Endodermal cell (in vitro differentiated cells): Measurements from ENCODE around the gene RAPGEF1. TPM values are rescaled to one million over a fixed set of nuclear protein-coding genes. Genes with fewer than 3 reads are reported as not detected.

ENCODE experiments used
- DNase-seq: peaks from one replicate; pipeline ENCODE4 v3.0.0-alpha.2; 2017
- H3K27ac ChIP-seq: 2 replicates; pipeline ENCODE4 v1.5.1; 2013; ENCODE audit warnings: mild to moderate bottlenecking, low read depth, low read length, moderate library complexity
- H3K27me3 ChIP-seq: 2 replicates; pipeline ENCODE4 v1.6.1; 2013; ENCODE audit warnings: mild to moderate bottlenecking, low read length, moderate library complexity; ENCODE audit not compliant: insufficient read depth, control insufficient read depth, poor library complexity, severe bottlenecking
- H3K36me3 ChIP-seq: 2 replicates; pipeline ENCODE4 v1.7.0; 2013; ENCODE audit warnings: mild to moderate bottlenecking, low read length, moderate library complexity; ENCODE audit not compliant: control insufficient read depth, insufficient read depth
- H3K4me1 ChIP-seq: one replicate; pipeline ENCODE4 v1.7.0; 2013; ENCODE audit warnings: low read length; ENCODE audit not compliant: control insufficient read depth, insufficient read depth
- H3K4me3 ChIP-seq: 2 replicates; pipeline ENCODE4 v1.5.1; 2013; ENCODE audit warnings: mild to moderate bottlenecking, low read length, moderate library complexity
- H3K9ac ChIP-seq: 2 replicates; pipeline ENCODE4 v1.6.1; 2013; ENCODE audit warnings: mild to moderate bottlenecking, low read length, moderate library complexity; ENCODE audit not compliant: poor library complexity, severe bottlenecking; ENCODE audit errors: extremely low read depth
- H3K9me3 ChIP-seq: 2 replicates; pipeline ENCODE4 v1.6.1; 2013; ENCODE audit warnings: mild to moderate bottlenecking, low read length, moderate library complexity; ENCODE audit not compliant: control insufficient read depth
- H3K27ac Mint-ChIP-seq: 2 replicates; pipeline ENCODE4 v1.8.0; 2020; ENCODE audit warnings: mixed read lengths
- H3K27me3 Mint-ChIP-seq: 2 replicates; pipeline ENCODE4 v1.8.0; 2021; ENCODE audit warnings: mild to moderate bottlenecking, mixed read lengths; ENCODE audit not compliant: insufficient read depth
- H3K36me3 Mint-ChIP-seq: 2 replicates; pipeline ENCODE4 v1.8.0; 2020; ENCODE audit warnings: low read depth, mixed read lengths
- H3K4me1 Mint-ChIP-seq: 2 replicates; pipeline ENCODE4 v1.8.0; 2020; ENCODE audit warnings: mixed read lengths
- H3K4me3 Mint-ChIP-seq: 2 replicates; pipeline ENCODE4 v1.8.0; 2020; ENCODE audit warnings: mild to moderate bottlenecking, moderate library complexity, mixed read lengths
- H3K9me3 Mint-ChIP-seq: 2 replicates; pipeline ENCODE4 v1.8.0; 2020; ENCODE audit warnings: mild to moderate bottlenecking, mixed read lengths
- CTCF ChIP-seq: fragments of 200-600 bp; sonication (generic); conservative IDR thresholded peaks from 2 replicates; pipeline ENCODE4 v1.5.0; 2021; ENCODE audit warnings: antibody characterized with exemption, mild to moderate bottlenecking
- WGBS, 2 experiments: methylation state at CpG; one replicate each; pipeline versions ENCODE4 v1.1.5 to v1.1.7; 2013; ENCODE audit warnings: missing lambda C conversion rate in 2 of 2, mixed read lengths in 1 of 2; ENCODE audit not compliant: insufficient coverage in 1 of 2, insufficient read length in 1 of 2; 5-methylcytosine and 5-hydroxymethylcytosine counted together
- total RNA-seq, 2 donors: library from RNA; stranded (reverse); fragmentation: NEBNext Ultra II Directional in 1 of 2; extraction: Animal tissue kit (Norgen Biotek cat#: 25700) in 1 of 2; gene quantifications; 2 replicates in 1 of 2; 3 replicates in 1 of 2; pipeline ENCODE4 v1.2.1, GENCODE V29; 2021

The RAPGEF1 gene
- total RNA-seq, 2 donors from 2014 or later: 63.4 to 85.5 TPM

- no peaks in the 10 kb centered on the region for H3K36me3 ChIP-seq
- H3K27me3 ChIP-seq: peaks cover 41% of the 10 kb centered on the region
- Mint-ChIP-seq H3K27me3 (peaks cover 36% of the 10 kb centered on the region), H3K27ac (no peak overlapping the region), H3K9me3 (peaks cover 4% of the 10 kb centered on the region), H3K4me1 (no peaks in the 10 kb centered on the region), H3K4me3 (no peak overlapping the region), H3K36me3 (no peaks in the 10 kb centered on the region)
- H3K27ac ChIP-seq: no peak overlapping the region
- DNase-seq: no peak
- 86% methylated on average over 4 to 13 of the region's 13 CpGs for WGBS, 2 experiments
- H3K9ac ChIP-seq: no peak overlapping the region
- no peaks in the 10 kb centered on the region for H3K9me3 ChIP-seq
- no peak for TF ChIP-seq CTCF
- H3K4me3 ChIP-seq: no peak overlapping the region
- H3K4me1 ChIP-seq: no peaks in the 10 kb centered on the region
Measured at GRCh38 chr9:131784748-131785501, 45.0 kb upstream of the RAPGEF1 start.

- Histone ChIP-seq H3K4me3 (no peak overlapping the region), H3K27ac (no peak overlapping the region), H3K4me1 (no peaks in the 10 kb centered on the region), H3K9me3 (no peaks in the 10 kb centered on the region), H3K27me3 (peaks cover 14% of the 10 kb centered on the region), H3K9ac (no peak overlapping the region), H3K36me3 (no peaks in the 10 kb centered on the region)
- Mint-ChIP-seq H3K27me3 (peaks cover 37% of the 10 kb centered on the region), H3K27ac (no peak overlapping the region), H3K9me3 (peaks cover 8% of the 10 kb centered on the region), H3K4me1 (no peaks in the 10 kb centered on the region), H3K36me3 (no peaks in the 10 kb centered on the region), H3K4me3 (no peak overlapping the region)
- DNase-seq: no peak
- TF ChIP-seq CTCF: no peak
- WGBS, 2 experiments: 68 to 78% methylated on average over 3 of the region's 3 CpGs
Measured at GRCh38 chr9:131781069-131781468, 41.2 kb upstream of the RAPGEF1 start.

GRCh38 chr9:131776473-131776872, 36.6 kb upstream of the RAPGEF1 start:
- H3K27ac ChIP-seq: no peak overlapping the region
- Mint-ChIP-seq H3K9me3 (peaks cover 8% of the 10 kb centered on the region), H3K4me1 (no peaks in the 10 kb centered on the region), H3K27me3 (peaks cover 17% of the 10 kb centered on the region), H3K4me3 (no peak overlapping the region), H3K36me3 (no peaks in the 10 kb centered on the region), H3K27ac (no peak overlapping the region)
- WGBS, 2 experiments: 32 to 46% methylated on average over 4 to 7 of the region's 7 CpGs
- H3K27me3 ChIP-seq: no peaks in the 10 kb centered on the region
- TF ChIP-seq CTCF: no peak
- no peaks in the 10 kb centered on the region for H3K9me3 ChIP-seq
- H3K4me3 ChIP-seq: no peak overlapping the region
- DNase-seq: peak; percentile 96
- no peaks in the 10 kb centered on the region for H3K36me3 ChIP-seq
- H3K4me1 ChIP-seq: no peaks in the 10 kb centered on the region
- no peak overlapping the region for H3K9ac ChIP-seq
